Urothelium cell line (cell line): ENCODE results near the gene TBC1D22A.

Source experiments
- DNase-seq: peaks from one replicate; pipeline ENCODE4 v3.0.0; 2011; ENCODE audit warnings: low spot score, mixed read lengths
- FAIRE-seq: peaks from 2 replicates; lab custom pipeline; 2011; peaks lifted over from hg19 to GRCh38; lab: Jason Lieb, UNC

TBC1D22A gene

GRCh38 chr22:46946383-46946962, 184.0 kb downstream of the TBC1D22A start:
- FAIRE-seq (no peak), DNase-seq (no peak)

DNA sequence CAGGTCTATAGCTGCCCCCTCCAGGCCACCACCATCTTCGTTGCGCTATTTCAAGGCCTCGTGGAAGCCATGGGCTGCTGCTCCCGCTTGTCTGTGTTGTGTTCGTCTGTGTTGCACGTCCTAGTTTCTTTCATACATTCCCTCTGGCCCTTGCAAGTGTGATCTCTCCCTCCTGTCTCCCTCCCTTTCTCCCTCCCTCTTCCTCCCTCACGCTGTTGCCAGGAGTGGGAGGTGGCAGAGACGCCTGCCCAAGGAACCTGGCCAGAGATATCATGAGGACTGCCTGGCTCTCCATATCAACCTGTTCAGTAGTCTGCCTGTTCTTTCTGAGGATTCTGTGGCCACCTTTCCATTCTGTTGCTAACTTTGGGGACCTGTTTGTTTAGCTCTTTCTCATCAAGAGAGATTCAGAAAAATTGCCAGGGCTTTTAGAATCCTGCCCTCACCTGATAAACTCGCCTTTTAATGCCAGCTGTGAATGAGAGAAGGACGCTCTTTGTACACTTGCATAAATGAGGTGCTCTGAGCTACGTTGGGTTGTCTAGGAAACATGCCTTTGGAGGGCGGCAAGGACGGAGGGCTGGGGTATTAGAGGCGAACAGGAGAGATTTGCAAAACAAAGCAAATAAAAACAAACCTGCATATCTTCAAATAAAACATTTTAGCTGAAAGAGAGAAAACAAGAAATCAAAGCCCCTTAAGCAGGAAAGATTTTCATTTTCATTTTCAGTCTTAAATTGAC, 185.2 kb downstream of the TBC1D22A start:
- DNase-seq: no peak
- no peak for FAIRE-seq

- DNase-seq: no peak
- no peak for FAIRE-seq
Observed at GRCh38 chr22:46948411-46949144, 186.1 kb downstream of the TBC1D22A start.

GRCh38 chr22:46951350-46951749, 188.9 kb downstream of the TBC1D22A start:
- FAIRE-seq: no peak
- DNase-seq: no peak

- no peak for FAIRE-seq
Observed at GRCh38 chr22:46951973-46952372, 189.5 kb downstream of the TBC1D22A start.

GRCh38 chr22:46953968-46954765, 191.7 kb downstream of the TBC1D22A start:
- DNase-seq (no peak), FAIRE-seq (peak; percentile 37)

More at GRCh38 chr22:46951973-46952372, 189.5 kb downstream of the TBC1D22A start:
- DNase-seq: no peak

GRCh38 chr22:46954781-46955180, 192.3 kb downstream of the TBC1D22A start:
- no peak for FAIRE-seq
- no peak for DNase-seq

- FAIRE-seq: no peak
Observed at GRCh38 chr22:46956498-46957215, 194.2 kb downstream of the TBC1D22A start.

DNA sequence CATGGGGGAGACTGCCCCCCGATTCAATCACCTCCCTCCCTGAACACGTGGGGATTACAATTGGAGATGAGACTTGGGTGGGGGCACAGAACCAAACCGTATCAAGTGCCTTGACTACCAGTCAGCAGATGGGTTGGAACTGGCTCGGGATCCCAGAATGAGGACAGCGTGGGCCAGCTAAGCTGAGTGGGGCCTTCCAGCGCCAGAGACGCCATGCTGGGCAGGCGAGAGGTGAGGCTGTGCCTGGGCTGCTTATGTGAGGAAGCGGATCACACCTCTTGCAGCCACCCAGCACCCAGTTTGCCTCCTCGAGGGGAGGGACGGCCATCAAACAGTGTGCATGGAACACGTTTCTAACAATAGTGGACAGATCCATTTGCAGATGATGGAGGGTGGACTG, 195.1 kb downstream of the TBC1D22A start:
- DNase-seq (no peak), FAIRE-seq (no peak)

More at GRCh38 chr22:46956498-46957215, 194.2 kb downstream of the TBC1D22A start:
- no peak for DNase-seq

DNA sequence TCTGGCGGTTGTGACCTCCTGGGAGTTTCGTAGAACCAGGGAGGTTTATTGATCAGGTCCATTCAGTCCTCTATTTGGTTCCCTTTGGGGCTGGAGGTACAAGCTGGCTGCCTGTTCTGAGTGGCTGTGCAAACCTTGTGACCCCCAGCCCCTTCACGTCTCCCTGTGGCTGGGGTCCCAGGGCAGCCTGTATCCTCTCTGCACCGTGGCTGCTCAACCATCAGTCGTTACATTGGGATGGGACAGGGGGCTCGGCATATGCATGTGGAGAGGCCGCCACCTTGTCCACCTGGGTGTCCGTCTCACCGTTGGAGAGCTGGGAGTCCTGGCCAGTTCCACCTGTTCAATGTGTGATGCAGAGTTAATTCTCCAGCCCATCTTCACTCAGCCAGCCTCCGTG, 195.7 kb downstream of the TBC1D22A start:
- FAIRE-seq (no peak), DNase-seq (no peak)

DNA sequence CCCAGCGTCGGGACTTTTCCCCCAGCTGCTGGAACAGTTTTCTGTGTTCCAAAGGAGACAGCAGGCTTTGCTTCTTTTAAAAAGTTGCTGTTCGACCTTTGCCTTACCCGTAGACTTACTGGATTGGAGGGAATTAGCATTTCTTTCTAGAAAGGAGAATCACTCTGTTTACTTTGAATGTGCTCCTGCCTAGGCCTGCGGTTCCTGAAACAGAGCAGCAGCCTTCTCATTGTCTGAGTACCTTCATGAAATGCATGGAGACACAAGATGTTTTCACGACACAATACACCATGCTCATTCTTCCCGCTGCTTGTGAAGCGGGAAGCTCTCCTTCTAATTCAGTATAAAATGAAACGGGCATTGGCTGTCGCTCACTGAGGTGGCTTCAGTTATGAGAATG, 196.2 kb downstream of the TBC1D22A start:
- FAIRE-seq (no peak), DNase-seq (no peak)

DNA sequence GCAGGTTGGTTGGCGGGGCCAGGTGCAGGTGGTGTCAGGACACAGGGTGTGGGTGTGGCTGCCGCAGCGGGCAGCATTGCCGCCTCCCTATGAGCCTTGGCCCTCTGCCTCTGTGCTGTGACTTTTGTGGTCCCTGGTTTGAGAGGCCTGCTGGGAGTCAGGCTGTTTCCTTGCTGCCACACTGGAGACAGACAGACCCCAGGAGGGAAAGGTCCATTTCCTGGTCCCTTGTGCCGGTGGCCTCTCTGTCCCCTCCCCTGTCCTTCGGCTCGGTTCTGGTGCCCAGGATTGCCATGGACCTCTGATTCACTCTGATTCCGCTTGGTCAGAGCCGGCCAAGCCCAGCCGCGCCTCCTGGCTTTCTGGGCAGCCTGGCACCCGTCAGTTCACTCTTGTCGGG, 196.9 kb downstream of the TBC1D22A start:
- DNase-seq (no peak), FAIRE-seq (no peak)

- FAIRE-seq: no peak
Observed at GRCh38 chr22:46961591-46962295, 199.3 kb downstream of the TBC1D22A start.

DNA sequence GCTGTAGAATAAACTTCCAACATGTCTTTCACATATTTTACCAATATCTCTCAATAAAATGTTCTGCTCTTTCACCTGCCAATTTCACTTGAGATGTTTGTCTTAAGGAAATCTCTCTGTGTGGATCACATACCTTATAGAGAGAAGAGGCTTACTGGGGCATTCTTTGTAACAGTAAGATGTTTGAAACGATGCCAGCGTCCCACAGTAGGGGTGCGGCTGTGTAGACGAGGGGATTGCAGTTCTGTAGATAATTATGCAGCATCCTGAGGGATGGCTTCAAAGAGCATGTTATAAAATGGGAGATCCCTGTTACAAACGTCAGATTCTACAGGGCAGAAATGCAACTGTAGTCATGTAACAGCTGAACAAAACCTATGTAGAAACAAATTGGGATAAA, 200.0 kb downstream of the TBC1D22A start:
- FAIRE-seq: no peak
- no peak for DNase-seq

More at GRCh38 chr22:46961591-46962295, 199.3 kb downstream of the TBC1D22A start:
- no peak for DNase-seq

GRCh38 chr22:46963672-46964545, 201.5 kb downstream of the TBC1D22A start:
- no peak for FAIRE-seq
- no peak for DNase-seq

GRCh38 chr22:46964773-46965550, 202.5 kb downstream of the TBC1D22A start:
- DNase-seq (no peak), FAIRE-seq (no peak)

- no peak for DNase-seq
Observed at GRCh38 chr22:46965555-46966494, 203.4 kb downstream of the TBC1D22A start.

More at GRCh38 chr22:46965555-46966494, 203.4 kb downstream of the TBC1D22A start:
- FAIRE-seq: no peak
